Psoas muscle (tissue), 8 donors: ENCODE data around the gene OR6N1. TPM values are rescaled to one million over a fixed set of nuclear protein-coding genes. Genes with fewer than 3 reads are reported as not detected.

ENCODE experiments used
- ATAC-seq, 4 donors: fragments of 200-7000 bp; cut with Tn5 transposase; one replicate each; pipeline ENCODE4 v1.9.1; 2020; ENCODE audit warnings: moderate library complexity in 3 of 4, mild to moderate bottlenecking in 2 of 4
- DNase-seq, 2 donors: peaks; one replicate each; pipeline ENCODE4 v3.0.0-alpha.2; 2020
- H3K27ac ChIP-seq: fragments of 200-600 bp; one replicate; pipeline ENCODE4 v1.8.0; 2022
- H3K27me3 ChIP-seq, 3 donors: fragments of 200-600 bp in 1 of 3; one replicate each; pipeline versions ENCODE4 v1.6.1 to v1.8.0; 2013 to 2022; ENCODE audit warnings: low read length in 2 of 3, mild to moderate bottlenecking in 2 of 3, moderate library complexity in 1 of 3; ENCODE audit not compliant: insufficient read depth in 3 of 3
- H3K36me3 ChIP-seq, 2 donors: fragments of 200-600 bp in 1 of 2; one replicate each; pipeline versions ENCODE4 v1.6.1 to v1.8.0; 2013 to 2022; ENCODE audit warnings: low read depth in 1 of 2, mild to moderate bottlenecking in 1 of 2, moderate library complexity in 1 of 2; ENCODE audit not compliant: insufficient read depth in 1 of 2
- H3K4me1 ChIP-seq: fragments of 200-600 bp; one replicate; pipeline ENCODE4 v1.8.0; 2022
- H3K4me3 ChIP-seq: fragments of 200-600 bp; one replicate; pipeline ENCODE4 v1.8.0; 2022; ENCODE audit warnings: mild to moderate bottlenecking
- H3K9me3 ChIP-seq: fragments of 200-600 bp; one replicate; pipeline ENCODE4 v1.8.0; 2022
- CTCF ChIP-seq: fragments of 200-600 bp; IDR thresholded peaks from one replicate; pipeline ENCODE4 v1.8.0; 2022; ENCODE audit warnings: antibody characterized with exemption
- WGBS, 3 donors: extraction: QIAGEN DNeasy Blood & Tissue Kit; methylation state at CpG; one replicate each; pipeline versions ENCODE4 v1.1.6 to v1.1.7; 2013; 5-methylcytosine and 5-hydroxymethylcytosine counted together
- intact Hi-C, 2 donors: fragments of 100-400 bp; cut with DNase I; formaldehyde crosslinking; loops; one replicate each; pipeline versions ENCODE4 v1.11.0 to v1.14.2; 2022
- long read RNA-seq, 2 donors: library from polyadenylated mRNA; unstranded; transcript quantifications; one replicate each; pipeline ENCODE4 v2.0.0, GENCODE V29; 2021
- polyA plus RNA-seq, 3 donors: library from polyadenylated mRNA; stranded (reverse); fragments of 200-250 nt; gene quantifications; one replicate each; pipeline ENCODE4 v1.2.3, GENCODE V29; 2013
- total RNA-seq, 4 donors: library from RNA; stranded (reverse); fragmentation: NEBNext Ultra II Directional in 2 of 4; extraction: Animal tissue kit (Norgen Biotek cat#: 25700) in 2 of 4; gene quantifications; one replicate each; pipeline versions ENCODE4 v1.2.1 to v1.2.4, GENCODE V29; 2021 to 2023
- donor health status: healthy with polysubstance abuse.
- donor health status: DM: no; HTN: no; CAD: no; lungs with moderate emphysema.
- donor health status: Bipolar disorder and iron deficiency.
- donor health status: healthy.
- donor health status: DM: yes; HTN: yes; CAD: no.
- donor health status: DM: no; HTN: no; CAD: no.
- donor health status: DM: no; HTN: no; CAD: no.
- donor health status: DM: yes; HTN: yes; CAD: no.

OR6N1 gene, protein sequence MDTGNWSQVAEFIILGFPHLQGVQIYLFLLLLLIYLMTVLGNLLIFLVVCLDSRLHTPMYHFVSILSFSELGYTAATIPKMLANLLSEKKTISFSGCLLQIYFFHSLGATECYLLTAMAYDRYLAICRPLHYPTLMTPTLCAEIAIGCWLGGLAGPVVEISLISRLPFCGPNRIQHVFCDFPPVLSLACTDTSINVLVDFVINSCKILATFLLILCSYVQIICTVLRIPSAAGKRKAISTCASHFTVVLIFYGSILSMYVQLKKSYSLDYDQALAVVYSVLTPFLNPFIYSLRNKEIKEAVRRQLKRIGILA
- total RNA-seq: not detected
- not detected for polyA plus RNA-seq
- long read RNA-seq, donor 1: 0 reads
- long read RNA-seq, donor 2: 0 reads

- ATAC-seq (no peak), DNase-seq (no peak)
- Histone ChIP-seq H3K27me3 (no peaks in the 10 kb centered on the region), H3K9me3 (no peaks in the 10 kb centered on the region), H3K27ac (no peak within 1 kb of the TSS), H3K4me3 (no peak within 1 kb of the TSS), H3K4me1 (no peaks in the 10 kb centered on the region), H3K36me3 (no peaks in the 10 kb centered on the region)
- 65 to 74% (median 68%) methylated on average over 6 of the region's 6 CpGs for WGBS, 3 donors
- intact Hi-C loops: no loop called here
- no peak for TF ChIP-seq CTCF
Observed at GRCh38 chr1:158771950-158772866, at the start of gene OR6N1. TSS of gene OR6N1 (minus strand) at chr1:158772195. CDS start at chr1:158766682, 5,513 bp downstream.

GRCh38 chr1:158821723-158822122 is 49.7 kb upstream of the OR6N1 start:
- no peak for DNase-seq
- no peak for TF ChIP-seq CTCF
- no peaks in the 10 kb centered on the region for H3K36me3 ChIP-seq
- no peaks in the 10 kb centered on the region for H3K9me3 ChIP-seq
- intact Hi-C loops: no loop called here
- no peak overlapping the region for H3K4me3 ChIP-seq
- no peak overlapping the region for H3K27ac ChIP-seq
- ATAC-seq: no peak
- 80 to 89% (median 84%) methylated on average over 1 of the region's 1 CpG for WGBS, 3 donors
- no peaks in the 10 kb centered on the region for H3K27me3 ChIP-seq
- H3K4me1 ChIP-seq: no peaks in the 10 kb centered on the region

DNA sequence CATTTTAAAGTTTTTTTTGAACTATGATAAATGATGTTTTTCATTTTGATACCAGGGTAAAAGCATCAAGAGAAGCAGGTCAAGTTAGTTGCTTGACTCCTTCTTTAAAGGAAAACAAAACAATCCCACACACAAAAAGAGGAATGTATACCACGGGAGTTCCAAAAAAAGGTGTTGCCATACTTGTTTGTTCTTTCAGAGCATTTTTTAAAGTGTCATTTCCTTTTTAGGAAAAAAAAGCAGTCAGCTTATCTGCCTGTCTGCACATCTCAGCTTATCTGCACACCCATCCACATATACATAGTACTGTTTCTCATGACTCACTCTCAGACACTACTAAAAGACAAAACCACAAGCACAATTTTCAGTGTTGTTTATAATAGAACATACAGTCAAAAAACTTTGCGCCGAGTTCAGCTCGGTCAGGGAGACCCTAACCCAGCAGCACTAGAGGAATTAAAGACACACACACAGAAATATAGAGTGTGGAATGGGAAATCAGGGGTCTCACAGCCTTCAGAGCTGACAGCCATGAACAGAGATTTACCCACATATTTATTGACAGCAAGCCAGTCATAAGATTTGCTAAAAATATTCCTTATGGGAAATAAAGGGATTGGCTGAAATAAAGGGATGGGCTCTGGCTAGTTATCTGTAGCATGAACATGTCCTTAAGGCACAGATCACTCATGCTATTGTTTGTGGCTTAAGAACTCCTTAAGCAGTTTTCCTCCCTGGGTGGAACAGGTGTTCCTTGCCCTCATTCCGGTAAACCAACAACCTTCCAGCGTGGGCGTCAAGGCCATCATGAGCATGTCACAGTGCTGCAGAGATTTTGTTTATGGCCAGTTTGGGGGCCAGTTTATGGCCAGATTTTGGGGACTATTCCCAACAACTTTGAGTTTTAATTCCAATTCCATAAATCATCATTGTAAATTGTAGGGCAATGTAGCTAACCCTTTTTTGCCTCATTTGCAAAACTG is 47.8 kb upstream of the OR6N1 start:
- no peak for TF ChIP-seq CTCF
- Histone ChIP-seq H3K27me3 (peaks cover 0 to 2% (median 0%) of the 10 kb centered on the region in 3 donors), H3K4me3 (no peak overlapping the region), H3K36me3 (no peaks in the 10 kb centered on the region), H3K4me1 (no peaks in the 10 kb centered on the region), H3K27ac (no peak overlapping the region), H3K9me3 (no peaks in the 10 kb centered on the region)
- WGBS, 3 donors: 75 to 80% (median 80%) methylated on average over 7 of the region's 7 CpGs
- ATAC-seq (no peak), DNase-seq (no peak)
- intact Hi-C loops: no loop called here

DNA sequence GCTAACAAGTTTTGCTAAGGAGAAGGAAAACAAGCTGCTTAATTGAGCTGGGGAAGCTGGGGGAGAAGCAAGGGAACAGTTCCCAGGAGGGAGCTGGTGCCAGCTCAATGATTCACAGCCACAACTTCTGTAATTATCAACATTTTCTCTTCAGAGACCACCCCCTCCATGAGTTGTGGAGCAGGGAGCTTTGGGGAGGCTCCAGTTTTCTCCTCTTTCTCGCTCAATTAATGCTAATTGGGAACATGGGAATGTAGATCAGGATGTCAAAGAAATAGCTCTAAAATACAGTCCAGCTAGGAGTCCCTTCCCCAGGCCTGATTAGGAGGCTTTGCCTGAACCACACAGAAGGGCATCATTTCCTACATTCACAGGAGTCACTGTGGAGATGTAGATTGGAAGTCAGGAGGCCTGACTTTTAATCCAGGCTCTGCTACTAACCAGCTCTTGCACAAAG is 47.0 kb upstream of the OR6N1 start:
- Histone ChIP-seq H3K27me3 (peaks cover 0 to 2% (median 0%) of the 10 kb centered on the region in 3 donors), H3K27ac (no peak overlapping the region), H3K9me3 (no peaks in the 10 kb centered on the region), H3K4me3 (no peak overlapping the region), H3K36me3 (no peaks in the 10 kb centered on the region), H3K4me1 (no peaks in the 10 kb centered on the region)
- no peak for ATAC-seq
- DNase-seq: no peak
- intact Hi-C loops: no loop called here
- 47 to 75% (median 64%) methylated on average over 1 of the region's 1 CpG for WGBS, 3 donors
- no peak for TF ChIP-seq CTCF
